Activated CD4-positive, alpha-beta T cell treated with anti-CD3 and anti-CD28 coated beads for 1 hour (primary cell): ENCODE results near the gene PHF13.

Source experiments
- DNase-seq: peaks from one replicate; pipeline ENCODE4 v3.0.0-alpha.2; 2020

PHF13 gene

DNA sequence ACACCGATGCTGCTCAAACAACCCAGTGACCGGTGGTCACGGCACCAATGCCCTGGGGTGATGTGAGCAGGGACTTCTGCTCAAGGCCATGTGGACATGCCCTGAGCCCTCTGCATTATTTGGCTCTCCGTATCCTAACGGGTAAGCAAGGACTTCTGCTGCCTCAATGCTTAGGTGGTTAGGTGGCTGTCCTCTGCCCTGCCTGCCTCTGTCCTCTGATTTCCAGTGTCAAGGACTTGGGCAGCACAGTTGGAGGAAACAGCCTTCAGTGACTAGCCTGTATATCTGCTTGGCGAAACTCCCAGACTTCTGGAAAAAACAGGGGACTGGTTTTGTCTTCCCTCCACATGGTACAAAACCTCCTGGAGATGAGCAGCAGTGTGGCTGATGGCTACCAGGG is 53.6 kb downstream of the PHF13 start:
- DNase-seq: no peak

- DNase-seq: no peak
Measured at GRCh38 chr1:6668503-6668902, 55.0 kb downstream of the PHF13 start.

DNA sequence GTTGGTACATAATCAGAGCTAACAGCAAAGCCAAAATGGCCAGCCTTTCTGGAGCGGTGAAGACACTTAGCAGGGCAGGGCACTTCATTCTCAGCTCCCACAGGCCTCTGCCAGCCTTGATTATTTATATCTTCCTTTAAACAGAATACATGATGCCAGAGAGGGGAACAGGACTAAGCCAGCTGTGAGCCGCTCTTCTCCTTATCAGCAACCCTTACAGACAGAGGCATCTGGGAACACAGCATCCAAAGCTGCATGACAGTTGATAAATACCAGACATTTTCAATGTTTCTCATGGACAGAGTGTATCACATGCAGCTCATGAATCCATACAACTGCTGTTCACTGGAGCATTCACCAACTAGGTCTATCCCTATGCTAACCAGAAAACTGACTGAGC is 59.0 kb downstream of the PHF13 start:
- no peak for DNase-seq
